Panc1 (cell line): ENCODE results near the gene BPTF. TPM values are rescaled to one million over a fixed set of nuclear protein-coding genes. Genes with fewer than 3 reads are reported as not detected.
"Not testable (repeated sequence)": the region's sequence is repeated elsewhere in the genome, so short reads cannot be mapped to it uniquely, and the experiment has no call there.

Source experiments
- ATAC-seq: fragments of 200-7000 bp; cut with Tn5 transposase; 2 replicates; pipeline ENCODE4 v1.9.1; 2020; ENCODE audit warnings: mild to moderate bottlenecking, moderate library complexity
- BruUV-seq: library from RNA; stranded (reverse); fragments of 400-500 nt; replicated peaks from 2 replicates; lab custom pipeline; 2021; lab: Mats Ljungman, UMichigan
- CTCF ChIA-PET: fragments of 300-600 bp; sonication (Branson Sonifier 250); formaldehyde crosslinking; loops from one replicate; lab custom pipeline; 2022; ENCODE audit warnings: antibody characterized with exemption; lab: Charles Lee
- POLR2A ChIA-PET: fragments of 300-600 bp; sonication (Branson Sonifier 250); formaldehyde crosslinking; loops from one replicate; lab custom pipeline; 2022; ENCODE audit warnings: antibody characterized with exemption; lab: Charles Lee
- DNase-seq: peaks from one replicate; pipeline ENCODE4 v3.0.0-alpha.2; 2010; ENCODE audit warnings: low read depth, low spot score
- H3K27ac ChIP-seq: 2 replicates; pipeline ENCODE4 v1.5.1; 2011; ENCODE audit warnings: mild to moderate bottlenecking, low read length, inconsistent platforms
- H3K27me3 ChIP-seq: fragments of 200-500 bp; sonication (Bioruptor generic); 2 replicates; pipeline ENCODE4 v1.6.0; 2014; ENCODE audit warnings: low read length, inconsistent platforms; ENCODE audit not compliant: control insufficient read depth, insufficient read depth
- H3K36me3 ChIP-seq: fragments of 200-500 bp; sonication (Bioruptor generic); 2 replicates; pipeline ENCODE4 v1.5.1; 2014; ENCODE audit warnings: inconsistent platforms, mild to moderate bottlenecking, low read length, moderate library complexity; ENCODE audit not compliant: control insufficient read depth, insufficient read depth
- H3K4me1 ChIP-seq: 2 replicates; pipeline ENCODE4 v1.5.1; 2011; ENCODE audit warnings: inconsistent platforms, mild to moderate bottlenecking, low read length, moderate library complexity; ENCODE audit not compliant: control insufficient read depth, insufficient read depth
- H3K4me3 ChIP-seq, 2 experiments: 2 replicates each; pipeline ENCODE4 v1.5.1; 2011 to 2012; ENCODE audit warnings: low read depth in 2 of 2, low read length in 2 of 2, mild to moderate bottlenecking in 2 of 2, inconsistent platforms in 1 of 2, moderate library complexity in 1 of 2
- H3K9me3 ChIP-seq: fragments of 200-500 bp; sonication (Bioruptor generic); 2 replicates; pipeline ENCODE4 v1.5.1; 2014; ENCODE audit warnings: low read depth, mild to moderate bottlenecking, inconsistent platforms, low read length, moderate library complexity; ENCODE audit not compliant: control insufficient read depth, insufficient read depth
- POLR2AphosphoS5 ChIP-seq: IDR thresholded peaks from 2 replicates; pipeline ENCODE4 v1.6.1; 2012; ENCODE audit warnings: mild to moderate bottlenecking, low read depth, low read length, moderate library complexity
- REST ChIP-seq, 2 experiments: IDR thresholded peaks; 2 replicates each; pipeline ENCODE4 v1.6.1; 2011 to 2012; ENCODE audit warnings: low read depth in 2 of 2, control low read depth in 1 of 2, low read length in 1 of 2, mild to moderate bottlenecking in 1 of 2, moderate library complexity in 1 of 2; ENCODE audit not compliant: insufficient read depth in 1 of 2
- SIN3A ChIP-seq: IDR thresholded peaks from 2 replicates; pipeline ENCODE4 v1.6.1; 2012; ENCODE audit warnings: low read depth, mild to moderate bottlenecking, low read length, moderate library complexity, borderline replicate concordance; ENCODE audit not compliant: insufficient read depth
- TCF7L2 ChIP-seq: IDR thresholded peaks from 2 replicates; pipeline ENCODE4 v1.6.1; 2011; ENCODE audit warnings: mild to moderate bottlenecking, low read depth, low read length, inconsistent platforms
- in situ Hi-C: cut with HindIII; loops from 2 replicates; pipeline ENCODE4 v1.10.0; 2016; ENCODE audit warnings: low sequenced_read_pairs, low pct_unique_long_range_greater_than_20kb
- intact Hi-C: fragments of 100-400 bp; cut with micrococcal nuclease; formaldehyde crosslinking; loops from one replicate; pipeline ENCODE4 v1.10.0; 2022; ENCODE audit not compliant: unreplicated experiment
- total RNA-seq: library from RNA; stranded (reverse); gene quantifications from one replicate; pipeline ENCODE4 v1.2.1, GENCODE V29; 2021; ENCODE audit not compliant: unreplicated experiment
- TF ChIP-seq, protein P1 (sequence below): fragments of 450-650 bp; IDR thresholded peaks from 2 replicates; pipeline ENCODE4 v1.5.1; 2017; ENCODE audit warnings: mild to moderate bottlenecking

Gene BPTF
- total RNA-seq, 1 experiment from 2014 or later: 51.1 TPM

- Histone ChIP-seq H3K27ac (peak overlapping the region; percentile 63), H3K4me1 (peaks cover 9% of the 10 kb centered on the region), H3K36me3 (peaks cover 2% of the 10 kb centered on the region; the same call in 1 of the 2 replicates), H3K9me3 (no peaks in the 10 kb centered on the region), H3K4me3 (peak overlapping the region; percentile 50 to 69), H3K27me3 (no peaks in the 10 kb centered on the region)
- ChIA-PET POLR2A (no interaction called here), CTCF (no interaction called here)
- no TSS peak for BruUV-seq
- DNase-seq (no peak), ATAC-seq (no peak)
- intact Hi-C loops: no loop called here
- in situ Hi-C loops: no loop called here
- TF ChIP-seq REST (IDR thresholded peaks at IDR 0.05; ENCODE audit: insufficient read depth in 1 of 2, low read depth in 2 of 2, low read length in 1 of 2) (no peak), TCF7L2 (no peak), SIN3A (no peak), POLR2AphosphoS5 (no peak)
- TF ChIP-seq, protein P1, sequence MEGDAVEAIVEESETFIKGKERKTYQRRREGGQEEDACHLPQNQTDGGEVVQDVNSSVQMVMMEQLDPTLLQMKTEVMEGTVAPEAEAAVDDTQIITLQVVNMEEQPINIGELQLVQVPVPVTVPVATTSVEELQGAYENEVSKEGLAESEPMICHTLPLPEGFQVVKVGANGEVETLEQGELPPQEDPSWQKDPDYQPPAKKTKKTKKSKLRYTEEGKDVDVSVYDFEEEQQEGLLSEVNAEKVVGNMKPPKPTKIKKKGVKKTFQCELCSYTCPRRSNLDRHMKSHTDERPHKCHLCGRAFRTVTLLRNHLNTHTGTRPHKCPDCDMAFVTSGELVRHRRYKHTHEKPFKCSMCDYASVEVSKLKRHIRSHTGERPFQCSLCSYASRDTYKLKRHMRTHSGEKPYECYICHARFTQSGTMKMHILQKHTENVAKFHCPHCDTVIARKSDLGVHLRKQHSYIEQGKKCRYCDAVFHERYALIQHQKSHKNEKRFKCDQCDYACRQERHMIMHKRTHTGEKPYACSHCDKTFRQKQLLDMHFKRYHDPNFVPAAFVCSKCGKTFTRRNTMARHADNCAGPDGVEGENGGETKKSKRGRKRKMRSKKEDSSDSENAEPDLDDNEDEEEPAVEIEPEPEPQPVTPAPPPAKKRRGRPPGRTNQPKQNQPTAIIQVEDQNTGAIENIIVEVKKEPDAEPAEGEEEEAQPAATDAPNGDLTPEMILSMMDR: no peak
Measured at GRCh38 chr17:67995570-67996263, 170.4 kb downstream of the BPTF start.

GRCh38 chr17:67996301-67997171, 171.2 kb downstream of the BPTF start, which contains the start of gene C17orf58:
Gene C17orf58 (minus strand): TSS chr17:67996469. CDS start chr17:67996198, 271 bp downstream.
- peak within 1 kb of the TSS; percentile 63 for H3K27ac ChIP-seq
- DNase-seq, H3K27me3 ChIP-seq, intact Hi-C loops, H3K9me3 ChIP-seq, H3K36me3 ChIP-seq, ATAC-seq, POLR2A ChIA-PET, H3K4me1 ChIP-seq, BruUV-seq, in situ Hi-C loops: not testable (repeated sequence)
- CTCF ChIA-PET: interaction anchor here (0.6 kb wide), 1 partner anchor 9 kb away, joined by 3 read pairs; no protein-coding TSS in a partner anchor
- H3K4me3 ChIP-seq: peak within 1 kb of the TSS; percentile 50 to 69
